HepG2 (cell line): ENCODE data around the gene SPATS2. TPM values are rescaled to one million over a fixed set of nuclear protein-coding genes. Genes with fewer than 3 reads are reported as not detected.
"Not testable (repeated sequence)": the region's sequence is repeated elsewhere in the genome, so short reads cannot be mapped to it uniquely, and the experiment has no call there.

Experiments
- ATAC-seq: fragments of 200-7000 bp; cut with Tn5 transposase; 3 replicates; pipeline ENCODE4 v1.9.1; 2020; ENCODE audit warnings: mild to moderate bottlenecking, moderate library complexity
- BruUV-seq: library from RNA; stranded (reverse); fragments of 400-500 nt; replicated peaks from 2 replicates; lab custom pipeline; 2021; lab: Mats Ljungman, UMichigan
- CTCF ChIA-PET: fragments of 300-600 bp; formaldehyde crosslinking; extraction: SDS; loops from one replicate; lab custom pipeline; 2021; ENCODE audit warnings: low total read pairs, inconsistent platforms, low intra/inter-chr PET ratio; lab: Yijun Ruan, JAX
- POLR2A ChIA-PET: fragments of 350-600 bp; sonication (Branson Sonifier 250); formaldehyde crosslinking; loops from one replicate; lab custom pipeline; 2020; ENCODE audit warnings: antibody characterized with exemption, inconsistent platforms; lab: Yijun Ruan, JAX
- DNase-seq: peaks from one replicate; pipeline ENCODE4 v3.0.0-alpha.2; 2015; ENCODE audit warnings: low spot score
- FAIRE-seq: peaks from 3 replicates; lab custom pipeline; 2011; peaks lifted over from hg19 to GRCh38; lab: Jason Lieb, UNC
- H2AFZ ChIP-seq: one replicate; pipeline ENCODE4 v1.6.1; 2011; ENCODE audit warnings: low read length, inconsistent platforms
- H3K27ac ChIP-seq: fragments of 300-600 bp; 3 replicates; pipeline ENCODE4 v1.8.0; 2011; ENCODE audit warnings: mixed run types, mild to moderate bottlenecking, mixed read lengths, low read length, inconsistent platforms; ENCODE audit not compliant: insufficient read depth; ENCODE audit errors: extremely low read length
- H3K27me3 ChIP-seq, 2 experiments: fragments of 200-600 bp in 1 of 2; 2 replicates in 1 of 2; 3 replicates in 1 of 2; pipeline versions ENCODE4 v1.6.0 to v1.8.0; 2011; ENCODE audit warnings: low read length in 2 of 2, mild to moderate bottlenecking in 2 of 2, moderate library complexity in 2 of 2, inconsistent platforms in 1 of 2; ENCODE audit not compliant: insufficient read depth in 2 of 2, control insufficient read depth in 1 of 2
- H3K36me3 ChIP-seq, 2 experiments: fragments of 200-600 bp in 1 of 2; replicated peaks in 1 of 2; 2 replicates in 1 of 2; 3 replicates in 1 of 2; pipeline versions ENCODE4 v1.5.1 to v1.8.0; 2011; ENCODE audit warnings: low read length in 2 of 2, inconsistent platforms in 1 of 2; ENCODE audit not compliant: insufficient read depth in 2 of 2, control insufficient read depth in 1 of 2
- H3K4me1 ChIP-seq: 2 replicates; pipeline ENCODE4 v1.5.1; 2012; ENCODE audit warnings: low read length, inconsistent platforms; ENCODE audit not compliant: insufficient read depth
- H3K4me2 ChIP-seq: 2 replicates; pipeline ENCODE4 v1.6.0; 2011; ENCODE audit warnings: low read depth, low read length, inconsistent platforms
- H3K4me3 ChIP-seq, 3 experiments: fragments of 200-600 bp in 1 of 3; sonication (generic), shearing (Covaris generic) in 1 of 3; replicated peaks in 1 of 3; 2 replicates each; pipeline ENCODE4 v1.5.1; 2011 to 2016; ENCODE audit warnings: low read length in 3 of 3, inconsistent platforms in 2 of 3, low read depth in 2 of 3, mild to moderate bottlenecking in 2 of 3, control low read depth in 1 of 3, mixed read lengths in 1 of 3; ENCODE audit not compliant: insufficient read depth in 1 of 3
- H3K79me2 ChIP-seq: one replicate; pipeline ENCODE4 v1.6.1; 2011; ENCODE audit warnings: low read length, inconsistent platforms; ENCODE audit not compliant: insufficient read depth
- H3K9ac ChIP-seq: 2 replicates; pipeline ENCODE4 v1.6.0; 2011; ENCODE audit warnings: mild to moderate bottlenecking, low read depth, low read length, inconsistent platforms; ENCODE audit not compliant: insufficient read depth
- H3K9me3 ChIP-seq: 2 replicates; pipeline ENCODE4 v1.5.1; 2012; ENCODE audit warnings: mild to moderate bottlenecking, low read length
- H4K20me1 ChIP-seq: 2 replicates; pipeline ENCODE4 v1.6.0; 2011; ENCODE audit warnings: inconsistent platforms, mild to moderate bottlenecking, low read length, moderate library complexity; ENCODE audit not compliant: insufficient read depth
- HNRNPH1 ChIP-seq: fragments of 200-400 bp; formaldehyde crosslinking; optimal IDR thresholded peaks from 2 replicates; pipeline ENCODE3; 2017; ENCODE audit warnings: mild to moderate bottlenecking, low read depth, low read length
- MXD4 ChIP-seq: IDR thresholded peaks from 2 replicates; pipeline ENCODE4 v1.6.1; 2016; ENCODE audit warnings: mild to moderate bottlenecking, missing biosample characterization, missing genetic modification reagents
- POGZ ChIP-seq: sonication (generic); formaldehyde crosslinking; IDR thresholded peaks from 2 replicates; pipeline ENCODE4 v1.4.0; 2020; ENCODE audit warnings: mild to moderate bottlenecking, missing genetic modification reagents
- ZFP1 ChIP-seq: IDR thresholded peaks from 2 replicates; pipeline ENCODE4 v1.6.1; 2016
- ZNF318 ChIP-seq: sonication (generic); formaldehyde crosslinking; IDR thresholded peaks from 2 replicates; pipeline ENCODE4 v1.4.0; 2020; ENCODE audit warnings: mild to moderate bottlenecking, missing genetic modification reagents
- ZNF329 ChIP-seq: sonication (generic); formaldehyde crosslinking; IDR thresholded peaks from 2 replicates; pipeline ENCODE4 v1.9.0; 2021; ENCODE audit warnings: low read depth, mild to moderate bottlenecking, missing genetic modification reagents
- ZNF432 ChIP-seq: sonication (generic); formaldehyde crosslinking; IDR thresholded peaks from 2 replicates; pipeline ENCODE4 v1.5.0; 2020; ENCODE audit warnings: missing genetic modification reagents, mild to moderate bottlenecking, borderline replicate concordance
- ZNF550 ChIP-seq: sonication (generic); formaldehyde crosslinking; IDR thresholded peaks from 2 replicates; pipeline ENCODE4 v1.4.0; 2020; ENCODE audit warnings: mild to moderate bottlenecking, missing genetic modification reagents, borderline replicate concordance
- ZNF883 ChIP-seq: sonication (generic); formaldehyde crosslinking; IDR thresholded peaks from 2 replicates; pipeline ENCODE4 v1.5.1; 2020; ENCODE audit warnings: mild to moderate bottlenecking, missing genetic modification reagents; ENCODE audit errors: not compliant biosample characterization
- WGBS: methylation state at CpG from one replicate; pipeline ENCODE4 v1.1.6; 2017; ENCODE audit warnings: low lambda C conversion rate; 5-methylcytosine and 5-hydroxymethylcytosine counted together
- in situ Hi-C: cut with HindIII; loops from 2 replicates; pipeline ENCODE4 v1.10.0; 2017; ENCODE audit warnings: low pct_unique_long_range_greater_than_20kb; ENCODE audit not compliant: extremely low pct_ligation_motif_present
- intact Hi-C: fragments of 100-400 bp; cut with micrococcal nuclease; formaldehyde crosslinking; loops from one replicate; pipeline ENCODE4 v1.10.0; 2022; ENCODE audit not compliant: unreplicated experiment
- polyA plus RNA-seq, 8 experiments: library from polyadenylated mRNA; depleted of rRNA in 3 of 8; stranded (reverse) in 7 of 8; unstranded in 1 of 8; fragments of >200 nt; fragmentation: Illumina TruSeq in 4 of 8; extraction: Trizol in 4 of 8; gene quantifications; 2 replicates each; pipeline versions ENCODE4 v1.2.1 to v1.2.3, GENCODE V29; 2011 to 2016; ENCODE audit warnings: low read depth in 4 of 8, missing spikeins in 1 of 8, mixed read lengths in 1 of 8; ENCODE audit not compliant: insufficient read depth in 1 of 8
- total RNA-seq, 5 experiments: library from RNA; depleted of rRNA; stranded (reverse); fragments of >200 nt; fragmentation: Illumina TruSeq; extraction: Trizol; gene quantifications; 2 replicates each; pipeline ENCODE4 v1.2.3, GENCODE V29; 2016; ENCODE audit warnings: low read depth in 1 of 5

Gene SPATS2
- total and polyA plus RNA-seq, 2 of the 13 experiments (the other 11 are each of a cell fraction or from before 2014, with no cell fraction given): 19.3 to 28.1 TPM

DNA sequence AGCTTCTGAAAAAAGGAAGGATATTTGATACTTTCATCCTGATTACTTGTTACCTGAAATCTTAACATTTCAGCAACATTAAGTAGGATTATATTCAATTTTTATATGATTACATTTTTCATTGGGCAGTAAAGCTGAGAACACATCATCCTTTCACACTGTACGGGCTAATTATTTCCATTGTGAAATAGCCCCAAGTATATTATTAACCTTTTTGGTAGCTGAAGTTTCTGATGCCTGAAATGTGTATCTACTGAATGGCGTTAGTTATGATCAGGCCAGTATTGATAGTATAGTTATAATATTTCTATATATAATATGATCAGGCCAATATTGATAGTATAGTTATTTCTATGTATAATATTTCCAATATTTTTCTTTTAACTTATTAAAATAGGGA is 10.1 kb downstream of the SPATS2 start (continued):
- TF ChIP-seq ZNF318 (CRISPR knock-in tag) (no peak), MXD4 (CRISPR knock-in tag) (no peak), ZNF432 (CRISPR knock-in tag) (no peak), POGZ (CRISPR knock-in tag) (no peak), HNRNPH1 (no peak), ZNF329 (no peak), ZFP1 (CRISPR knock-in tag) (no peak), ZNF883 (no peak), ZNF550 (CRISPR knock-in tag) (no peak)

DNA sequence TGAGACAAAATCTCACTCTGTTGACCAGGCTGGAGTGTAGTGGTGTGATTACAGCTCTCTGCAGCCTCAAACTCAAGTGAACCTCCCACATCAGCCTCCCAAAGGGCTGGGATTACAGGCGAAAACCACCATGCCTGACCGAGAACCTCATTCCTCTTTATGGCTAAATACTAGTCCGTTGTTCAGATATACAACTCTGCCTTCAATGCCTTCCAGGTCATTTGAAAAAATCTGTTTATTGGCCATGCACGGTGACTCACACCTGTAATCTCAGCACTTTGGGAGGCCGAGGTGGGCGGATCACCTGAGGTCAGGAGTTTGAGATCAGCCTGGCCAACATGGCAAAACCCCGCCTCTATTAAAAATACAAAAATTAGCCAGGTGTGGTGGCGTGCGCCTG is 12.9 kb downstream of the SPATS2 start:
- H2AFZ ChIP-seq, intact Hi-C loops, H3K4me3 ChIP-seq, H3K27ac ChIP-seq, H3K36me3 ChIP-seq, H3K9me3 ChIP-seq, ATAC-seq, H3K4me2 ChIP-seq, H3K9ac ChIP-seq, DNase-seq, H3K27me3 ChIP-seq, H3K4me1 ChIP-seq, H4K20me1 ChIP-seq, in situ Hi-C loops, BruUV-seq, FAIRE-seq, CTCF ChIA-PET, POLR2A ChIA-PET: not testable (repeated sequence)
- peaks cover 62% of the 10 kb centered on the region for H3K79me2 ChIP-seq
- WGBS: 93% methylated on average over 9 of the region's 9 CpGs
